ENCODE results near the gene WASHC4.
"Not testable (repeated sequence)": the region's sequence is repeated elsewhere in the genome, so short reads cannot be mapped to it uniquely, and the experiment has no call there.

WASHC4 gene

GRCh38 chr12:105171691-105172436, 64.3 kb downstream of the WASHC4 start:
- no peak overlapping the region for H3K4me3 ChIP-seq (ENCODE audit: low read depth, low read length)
- ChIA-PET POLR2A (no interaction called here), CTCF (no interaction called here)
- TF ChIP-seq CTCF (IDR thresholded peaks at IDR 0.05; ENCODE audit: insufficient read depth, low read length, missing control alignments): no peak
- no peak for DNase-seq (ENCODE audit: low read depth, low spot score)

- no peak overlapping the region for H3K4me3 ChIP-seq (ENCODE audit: low read depth, low read length)
- CTCF ChIA-PET: interaction anchor here (0.8 to 1.3 kb wide), 2 partner anchors 26 to 208 kb away, joined by 3 to 4 read pairs; no protein-coding TSS in a partner anchor
- no peak for TF ChIP-seq CTCF (IDR thresholded peaks at IDR 0.05; ENCODE audit: insufficient read depth, low read length, missing control alignments)
- POLR2A ChIA-PET: no interaction called here
- DNase-seq (ENCODE audit: low read depth, low spot score): no peak
These were observed 68.0 kb downstream of the WASHC4 start for GRCh38 chr12:105175397-105175990.

GRCh38 chr12:105177208-105177607, 69.7 kb downstream of the WASHC4 start:
- TF ChIP-seq CTCF (IDR thresholded peaks at IDR 0.05; ENCODE audit: insufficient read depth, low read length, missing control alignments): no peak
- no peak for DNase-seq (ENCODE audit: low read depth, low spot score)
- no peak overlapping the region for H3K4me3 ChIP-seq (ENCODE audit: low read depth, low read length)
- ChIA-PET CTCF (no interaction called here), POLR2A (no interaction called here)

GRCh38 chr12:105179114-105179513, 71.6 kb downstream of the WASHC4 start:
- CTCF ChIA-PET; H3K4me3 ChIP-seq (ENCODE audit: low read depth, low read length); DNase-seq (ENCODE audit: low read depth, low spot score): not testable (repeated sequence)
- POLR2A ChIA-PET: interaction anchor here (0.6 kb wide), 1 partner anchor 32 kb away, joined by 3 read pairs; no protein-coding TSS in a partner anchor

GRCh38 chr12:105183406-105183805, 75.9 kb downstream of the WASHC4 start:
- H3K4me3 ChIP-seq (ENCODE audit: low read depth, low read length); CTCF ChIA-PET; POLR2A ChIA-PET; DNase-seq (ENCODE audit: low read depth, low spot score): not testable (repeated sequence)

GRCh38 chr12:105183976-105184375, 76.4 kb downstream of the WASHC4 start:
- POLR2A ChIA-PET: interaction anchor here (1.8 kb wide), 1 partner anchor 10 kb away, joined by 6 read pairs; no protein-coding TSS in a partner anchor
- CTCF ChIA-PET; DNase-seq (ENCODE audit: low read depth, low spot score); H3K4me3 ChIP-seq (ENCODE audit: low read depth, low read length): not testable (repeated sequence)

- no peak overlapping the region for H3K4me3 ChIP-seq (ENCODE audit: low read depth, low read length)
- POLR2A ChIA-PET: no interaction called here
- no peak for TF ChIP-seq CTCF (IDR thresholded peaks at IDR 0.05; ENCODE audit: insufficient read depth, low read length, missing control alignments)
- DNase-seq (ENCODE audit: low read depth, low spot score): no peak
- CTCF ChIA-PET: interaction anchor here (1.2 kb wide), 1 partner anchor 16 kb away, joined by 4 read pairs; no protein-coding TSS in a partner anchor
These were observed 81.8 kb downstream of the WASHC4 start for GRCh38 chr12:105189293-105189692.
